CD4-positive, alpha-beta T cell treated with Interleukin-2 at 100 ng/mL for 4 hours (primary cell): ENCODE results near the gene PSMD13.

ENCODE experiments used
- DNase-seq: peaks from one replicate; pipeline ENCODE4 v3.0.0-alpha.2; 2020; ENCODE audit warnings: low spot score

The PSMD13 gene

DNA sequence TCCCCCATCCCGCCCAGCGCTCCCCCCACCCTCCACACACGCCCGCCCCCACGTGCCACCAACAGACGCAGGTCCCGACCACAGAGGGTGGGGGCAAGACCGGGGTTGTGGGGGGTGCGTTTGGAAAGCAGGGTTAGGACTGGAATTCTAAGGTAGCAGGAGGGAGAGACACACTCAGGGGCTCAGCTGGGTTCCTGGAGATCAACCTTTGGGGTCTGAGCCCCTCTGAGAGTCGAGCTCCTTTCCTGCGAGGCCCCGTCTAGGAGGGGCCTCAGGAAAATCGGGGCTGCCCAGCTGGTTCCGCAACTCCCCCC is 52.6 kb downstream of the PSMD13 start:
- DNase-seq, result no peak

DNA sequence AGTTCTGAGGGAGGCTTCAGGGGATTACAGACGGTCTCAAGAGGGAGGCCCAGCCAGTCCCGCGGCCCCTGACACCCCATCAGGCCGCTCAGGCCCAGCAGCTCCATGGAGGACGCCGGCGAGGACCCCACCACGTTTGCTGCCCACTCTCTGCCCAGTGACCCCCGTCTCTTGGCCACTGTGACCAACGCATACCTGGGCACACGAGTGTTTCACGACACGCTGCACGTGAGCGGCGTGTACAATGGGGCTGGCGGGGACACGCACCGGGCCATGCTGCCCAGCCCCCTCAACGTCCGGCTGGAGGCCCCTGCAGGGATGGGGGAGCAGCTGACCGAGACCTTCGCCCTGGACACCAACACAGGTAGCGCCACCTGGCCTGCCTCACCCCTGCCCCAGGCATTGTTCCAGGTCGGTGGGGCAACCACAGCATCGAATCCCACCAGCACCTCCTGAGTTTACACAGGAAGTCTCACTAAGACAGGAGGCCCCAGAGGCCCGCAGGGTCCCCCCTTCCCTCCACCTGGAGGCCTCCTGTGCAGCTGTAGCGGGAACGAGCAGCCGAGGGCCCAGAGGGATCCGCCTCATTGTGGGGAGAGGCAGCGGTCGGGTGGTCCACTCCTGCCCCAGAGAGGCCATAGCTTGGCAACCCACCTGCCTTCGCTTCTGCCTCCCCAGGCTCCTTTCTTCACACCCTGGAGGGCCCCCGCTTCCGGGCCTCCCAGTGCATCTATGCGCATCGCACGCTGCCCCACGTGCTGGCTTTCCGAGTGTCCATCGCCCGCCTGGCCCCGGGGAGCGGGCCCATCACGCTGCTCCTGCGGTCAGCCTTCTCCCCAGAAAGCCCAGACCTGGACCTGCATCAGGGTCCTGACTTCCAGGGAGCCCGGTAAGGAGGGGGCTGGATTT is 53.2 kb downstream of the PSMD13 start:
- no peak for DNase-seq

DNA sequence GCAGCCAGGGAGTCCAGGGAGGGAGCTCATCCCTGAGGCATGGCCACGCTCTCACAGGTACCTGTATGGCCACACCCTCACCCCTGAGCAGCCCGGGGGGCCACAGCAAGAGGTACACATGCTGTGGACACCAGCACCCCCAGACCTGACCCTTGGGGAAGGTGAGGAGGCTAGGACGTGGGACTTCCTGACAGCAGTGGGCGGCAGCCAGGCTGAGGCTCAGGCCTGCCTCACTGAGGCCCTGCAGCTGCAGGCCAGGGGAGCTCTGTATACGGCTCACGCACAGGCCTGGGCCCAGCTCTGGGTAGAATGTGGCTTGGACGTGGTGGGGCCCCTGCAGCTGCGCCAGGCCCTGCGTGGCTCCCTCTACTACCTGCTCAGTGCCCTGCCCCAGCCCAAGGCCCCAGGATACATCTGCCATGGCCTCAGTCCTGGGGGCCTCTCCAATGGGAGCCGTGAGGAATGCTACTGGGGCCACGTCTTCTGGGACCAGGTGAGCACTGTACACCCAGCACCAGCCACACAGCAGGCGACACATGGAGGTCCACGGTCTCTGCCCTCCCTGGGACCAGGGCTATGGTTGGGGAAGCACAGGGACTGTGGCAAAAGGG is 54.0 kb downstream of the PSMD13 start:
- no peak for DNase-seq

DNA sequence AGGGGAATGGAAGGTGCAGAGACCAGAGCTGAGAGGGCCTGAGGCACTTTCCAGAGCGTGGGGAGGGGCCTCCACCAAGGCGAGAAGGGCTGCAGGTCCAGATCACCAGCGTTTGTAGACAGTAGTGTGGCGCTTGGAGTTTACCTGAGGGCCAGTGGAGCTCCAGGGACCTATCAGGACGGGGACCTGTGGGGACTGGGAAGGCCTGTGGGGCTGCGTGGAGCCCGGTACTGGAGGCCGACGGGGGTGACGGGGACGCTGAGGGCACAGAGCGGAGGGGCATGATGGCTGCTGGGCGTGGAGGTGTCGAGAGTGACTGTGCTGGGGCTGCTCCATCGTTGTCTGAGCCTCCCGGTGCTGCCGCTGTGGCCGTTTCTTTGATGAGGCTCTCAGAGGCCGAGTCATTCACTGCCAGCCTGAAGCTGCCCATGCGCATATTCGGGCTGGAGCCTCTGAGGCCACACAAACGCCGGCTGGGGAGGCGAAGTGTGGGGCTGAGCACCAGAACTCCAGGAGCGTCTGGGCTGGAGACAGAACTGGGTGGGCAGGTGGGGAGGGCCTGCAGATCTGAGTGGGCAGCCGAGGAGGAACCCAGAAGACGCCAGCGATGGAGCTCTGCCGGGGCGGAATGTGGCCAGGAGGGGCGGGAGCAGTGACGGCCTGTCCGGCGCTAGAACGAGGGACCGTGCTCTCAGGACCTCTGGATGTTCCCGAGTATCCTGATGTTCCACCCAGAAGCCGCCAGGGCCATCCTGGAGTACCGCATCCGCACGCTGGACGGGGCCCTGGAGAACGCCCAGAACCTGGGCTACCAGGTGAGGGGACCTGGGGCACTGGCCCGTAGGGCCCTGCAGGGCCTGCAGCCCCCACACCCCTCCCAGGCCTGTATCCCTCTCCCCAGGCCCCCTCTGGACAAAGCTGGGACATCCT is 54.8 kb downstream of the PSMD13 start:
- no peak for DNase-seq

DNA sequence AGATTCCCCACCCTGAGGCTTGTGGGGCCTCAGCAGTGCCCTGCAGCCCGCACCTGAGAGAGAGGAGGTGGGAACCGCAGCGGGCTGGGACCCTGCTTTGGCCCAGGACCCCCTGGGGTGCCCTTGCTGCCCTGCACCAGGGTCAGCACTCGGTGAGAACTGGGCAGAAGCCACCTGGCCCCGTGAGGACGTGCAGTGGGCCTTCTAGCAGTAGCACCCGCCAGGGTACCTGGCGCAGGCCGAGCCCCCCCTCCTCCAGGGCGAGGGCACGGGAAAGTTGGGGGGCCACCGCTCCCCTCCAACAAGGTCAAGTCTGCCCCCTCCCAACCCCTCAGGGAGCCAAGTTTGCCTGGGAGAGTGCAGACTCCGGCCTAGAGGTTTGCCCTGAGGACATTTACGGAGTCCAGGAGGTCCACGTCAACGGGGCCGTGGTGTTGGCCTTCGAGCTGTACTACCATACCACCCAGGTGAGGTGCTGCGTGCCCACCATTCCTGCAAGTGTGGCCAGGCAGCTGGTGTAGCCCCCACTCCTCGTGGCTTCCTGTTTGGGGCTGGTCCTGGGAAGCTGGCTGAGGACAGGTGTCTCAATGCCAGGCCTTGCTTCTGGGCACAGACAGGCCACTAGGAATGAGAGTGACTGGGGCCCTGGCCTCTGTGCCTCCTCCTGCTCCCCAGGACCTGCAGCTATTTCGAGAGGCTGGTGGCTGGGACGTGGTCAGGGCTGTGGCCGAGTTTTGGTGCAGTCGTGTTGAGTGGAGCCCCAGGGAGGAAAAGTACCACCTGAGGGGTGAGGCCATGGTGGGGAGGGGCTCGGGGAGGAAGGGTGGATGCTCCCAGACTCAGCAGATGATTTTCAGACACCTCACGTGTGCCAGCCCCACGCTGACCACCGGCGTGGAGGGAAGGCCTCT is 55.7 kb downstream of the PSMD13 start:
- no peak for DNase-seq

DNA sequence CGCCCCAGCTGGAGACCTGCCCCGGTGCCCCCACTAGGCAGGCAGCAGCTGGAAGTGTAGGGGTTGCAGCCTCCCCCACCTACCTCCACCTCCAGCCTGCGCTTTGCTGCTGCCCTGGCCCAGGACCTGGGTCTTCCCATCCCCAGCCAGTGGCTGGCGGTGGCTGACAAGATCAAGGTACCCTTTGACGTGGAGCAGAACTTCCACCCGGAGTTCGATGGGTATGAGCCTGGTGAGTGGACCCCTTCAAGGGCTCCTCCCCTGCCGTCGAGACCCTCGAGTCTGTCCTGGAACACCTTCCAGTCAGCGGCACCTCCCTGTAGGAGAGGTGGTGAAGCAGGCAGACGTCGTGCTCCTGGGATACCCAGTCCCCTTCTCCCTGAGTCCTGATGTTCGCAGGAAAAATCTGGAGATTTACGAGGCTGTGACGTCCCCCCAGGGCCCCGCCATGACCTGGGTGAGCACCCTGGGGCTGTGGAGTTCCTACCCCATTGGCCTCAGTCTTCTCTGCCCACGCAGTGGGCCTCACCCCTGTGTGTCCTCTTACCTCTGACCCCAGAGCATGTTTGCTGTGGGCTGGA is 56.6 kb downstream of the PSMD13 start:
- no peak for DNase-seq

DNA sequence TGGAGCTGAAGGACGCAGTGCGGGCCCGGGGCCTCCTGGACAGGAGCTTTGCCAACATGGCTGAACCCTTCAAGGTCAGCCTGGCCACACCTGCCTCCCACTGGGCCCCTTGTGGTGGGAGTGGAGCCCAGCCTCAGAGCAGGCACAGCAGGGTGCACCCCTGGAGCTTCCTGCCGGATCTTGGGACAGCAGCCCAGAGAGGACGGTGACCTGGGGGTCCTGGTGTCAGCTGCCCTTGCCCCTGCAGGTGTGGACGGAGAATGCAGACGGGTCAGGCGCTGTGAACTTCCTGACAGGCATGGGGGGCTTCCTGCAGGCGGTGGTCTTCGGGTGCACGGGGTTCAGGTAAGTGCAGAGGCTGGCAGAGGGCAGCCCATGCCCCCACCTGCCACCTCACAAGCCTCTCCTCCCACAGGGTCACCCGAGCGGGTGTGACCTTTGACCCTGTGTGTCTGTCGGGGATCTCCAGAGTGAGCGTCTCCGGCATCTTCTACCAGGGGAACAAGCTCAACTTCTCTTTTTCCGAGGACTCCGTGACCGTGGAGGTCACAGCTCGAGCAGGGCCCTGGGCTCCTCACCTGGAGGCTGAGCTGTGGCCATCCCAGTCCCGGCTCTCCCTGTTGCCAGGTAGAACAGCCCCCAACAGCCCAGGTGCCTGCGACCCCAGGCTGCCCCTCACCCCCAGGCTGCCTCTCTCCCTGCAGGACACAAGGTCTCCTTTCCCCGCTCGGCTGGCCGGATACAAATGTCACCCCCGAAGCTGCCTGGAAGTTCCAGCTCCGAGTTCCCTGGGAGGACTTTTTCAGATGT is 57.3 kb downstream of the PSMD13 start:
- DNase-seq, result no peak

DNA sequence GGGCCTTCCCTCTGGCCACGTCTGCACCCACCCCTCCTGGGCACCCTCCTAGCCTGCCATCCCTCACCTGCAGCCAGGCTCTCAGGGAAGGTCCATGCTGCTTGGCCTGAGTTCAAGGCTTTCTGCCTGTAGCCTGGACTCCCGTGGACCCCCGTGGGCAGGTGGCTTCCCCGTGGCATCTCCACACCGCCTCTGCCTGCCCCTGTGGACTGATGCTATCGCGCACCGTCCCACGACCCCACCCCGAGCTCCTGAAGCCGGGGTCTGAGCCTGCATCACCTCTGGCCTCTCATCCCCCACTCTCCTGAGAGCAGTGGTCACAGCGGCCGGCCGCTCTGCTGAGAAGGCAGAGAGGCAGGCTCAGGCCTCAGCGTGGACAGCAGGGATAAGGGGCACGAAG is 58.0 kb downstream of the PSMD13 start:
- no peak for DNase-seq

DNA sequence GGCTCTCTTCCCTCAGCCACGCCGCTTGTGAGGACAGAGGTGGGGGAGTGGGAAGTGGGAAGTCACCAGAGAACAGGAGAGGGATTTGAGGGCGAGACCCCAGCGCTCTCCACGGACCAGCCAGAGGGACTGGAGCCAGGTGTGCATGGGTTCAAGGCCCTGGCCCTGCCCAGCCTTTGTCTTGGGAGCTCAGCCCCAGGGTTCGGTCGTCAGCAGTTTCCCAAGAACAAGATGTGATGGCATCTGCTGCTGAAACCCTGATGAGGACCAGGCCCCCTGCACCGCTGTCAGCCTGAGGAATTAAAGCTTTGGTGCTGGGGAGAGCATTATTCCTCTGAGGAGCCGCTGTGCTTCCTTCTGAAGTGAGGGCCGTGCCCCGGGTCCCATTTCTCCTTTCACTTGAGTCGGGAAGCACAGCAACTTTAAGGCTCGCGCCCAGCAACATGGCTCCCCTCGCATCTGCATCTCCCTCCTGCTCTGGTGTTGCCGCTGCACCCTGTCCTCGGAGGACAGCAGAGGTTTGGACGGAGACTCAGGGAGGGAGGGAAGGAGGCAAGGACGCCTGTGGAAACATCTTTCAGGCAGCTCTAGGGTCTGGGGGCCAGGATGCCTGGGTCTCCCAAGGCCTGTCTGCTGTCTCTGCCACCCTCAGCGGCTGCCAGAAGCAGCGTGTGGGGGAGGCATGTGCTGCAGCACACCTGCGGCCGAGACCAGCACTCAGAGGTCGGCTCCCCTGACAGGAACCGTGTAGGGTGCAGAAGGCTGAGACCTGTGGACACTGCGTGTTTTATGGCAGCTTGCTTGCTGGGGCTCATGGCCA is 58.8 kb downstream of the PSMD13 start:
- no peak for DNase-seq

DNA sequence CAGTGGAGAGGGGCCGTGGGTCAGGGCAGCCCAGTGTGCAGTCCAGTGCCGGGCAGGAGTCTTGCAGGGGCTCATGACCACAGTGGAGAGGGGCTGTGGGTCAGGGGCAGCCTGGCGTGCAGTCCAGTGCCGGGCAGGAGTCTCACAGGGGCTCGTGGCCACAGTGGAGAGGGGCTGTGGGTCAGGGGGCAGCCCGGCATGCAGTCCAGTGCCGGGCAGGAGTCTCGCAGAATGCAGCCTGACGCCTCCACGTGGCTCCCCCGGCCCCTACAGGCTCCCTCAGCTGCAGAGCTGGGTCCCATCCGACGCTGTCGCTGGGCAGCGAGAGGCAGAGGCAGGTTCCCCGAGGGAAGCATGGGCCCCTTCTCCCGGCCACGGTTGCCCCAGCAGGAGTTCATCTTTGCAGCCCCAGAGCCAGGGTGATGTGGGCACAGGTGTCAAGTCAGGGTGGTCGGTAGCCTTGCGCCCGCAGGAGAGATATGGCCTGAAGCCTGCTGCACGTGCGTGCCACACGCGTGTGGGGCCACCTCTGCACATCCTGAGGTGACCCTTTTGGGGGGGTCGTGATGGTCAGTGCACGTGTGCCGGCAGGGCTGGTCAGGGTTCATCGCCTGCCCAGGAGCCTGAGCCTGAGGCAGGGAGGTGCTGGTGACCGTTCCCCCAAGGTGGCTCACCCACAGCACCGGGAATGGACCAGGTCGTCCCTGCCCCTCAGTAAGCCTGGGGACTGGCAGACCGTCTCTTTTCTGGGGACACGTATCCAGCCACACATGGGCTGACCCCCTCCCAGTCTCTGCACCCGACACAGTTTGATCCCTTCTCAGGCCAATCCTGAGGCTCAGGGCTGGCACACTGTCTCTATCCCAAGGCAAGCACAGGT is 59.6 kb downstream of the PSMD13 start:
- DNase-seq, result no peak

DNA sequence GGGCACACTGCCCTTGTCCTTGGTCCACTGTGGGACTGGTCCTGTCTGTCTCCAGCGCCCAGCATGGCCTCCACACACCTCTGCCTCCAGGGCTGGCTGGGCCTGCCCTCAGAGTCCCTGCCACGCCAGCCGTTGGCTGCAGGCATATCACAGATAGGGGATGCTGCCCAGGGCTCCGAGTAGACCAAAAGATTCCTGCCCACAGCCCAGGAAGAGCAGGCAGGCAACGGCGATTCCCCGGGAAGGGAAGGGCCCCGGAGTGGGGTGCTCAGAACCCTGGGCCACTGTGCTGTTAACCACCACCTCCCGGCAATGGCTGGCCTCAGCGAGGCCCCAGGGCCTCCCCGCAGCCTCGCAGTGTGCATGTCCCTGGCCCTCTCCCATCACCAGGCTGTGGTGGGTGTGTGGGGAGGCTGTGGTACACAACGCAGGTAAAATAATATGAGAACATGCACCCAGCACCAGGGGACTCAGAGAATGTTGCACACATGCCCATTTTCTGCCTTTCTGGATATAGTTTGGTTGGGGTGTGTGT is 60.3 kb downstream of the PSMD13 start:
- no peak for DNase-seq

DNA sequence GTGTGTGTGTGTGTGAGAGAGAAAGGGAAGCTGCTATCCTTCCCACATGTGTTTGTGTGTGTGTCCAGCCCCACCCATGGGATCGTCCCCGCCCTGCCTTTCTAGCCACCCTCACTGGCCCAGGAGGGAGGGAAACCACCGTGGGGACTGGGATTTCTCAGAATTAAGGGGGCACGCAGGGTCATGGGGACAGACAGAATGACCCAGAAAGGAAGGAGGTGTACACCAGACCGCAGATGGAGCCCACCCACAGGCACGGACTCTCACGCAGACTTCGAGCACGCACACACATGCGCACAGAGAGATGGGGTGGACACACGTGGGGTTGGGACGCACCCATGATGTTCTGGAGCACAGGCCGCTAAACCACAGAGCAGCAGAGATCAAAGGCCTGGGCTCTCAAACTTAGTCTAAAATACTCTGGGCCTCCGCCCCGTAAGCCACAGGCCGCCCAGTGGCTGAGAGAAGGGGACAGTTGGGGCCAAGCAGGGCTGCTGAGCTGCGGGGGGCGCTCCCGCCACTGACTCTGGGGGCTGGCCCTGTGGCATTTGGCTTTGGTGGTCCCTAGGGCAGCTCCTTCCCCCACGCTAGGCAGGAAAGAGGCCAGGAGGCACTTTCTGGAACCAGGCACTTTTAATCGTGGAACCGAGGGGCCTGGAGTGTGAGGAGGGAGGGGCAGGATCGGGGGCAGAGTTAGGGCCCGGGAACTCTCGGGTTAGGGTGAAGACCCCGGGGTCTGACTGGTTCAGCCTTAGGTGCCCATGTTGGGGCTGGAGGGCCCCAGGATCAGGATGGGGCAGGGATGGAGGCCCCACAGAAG is 61.0 kb downstream of the PSMD13 start:
- no peak for DNase-seq

DNA sequence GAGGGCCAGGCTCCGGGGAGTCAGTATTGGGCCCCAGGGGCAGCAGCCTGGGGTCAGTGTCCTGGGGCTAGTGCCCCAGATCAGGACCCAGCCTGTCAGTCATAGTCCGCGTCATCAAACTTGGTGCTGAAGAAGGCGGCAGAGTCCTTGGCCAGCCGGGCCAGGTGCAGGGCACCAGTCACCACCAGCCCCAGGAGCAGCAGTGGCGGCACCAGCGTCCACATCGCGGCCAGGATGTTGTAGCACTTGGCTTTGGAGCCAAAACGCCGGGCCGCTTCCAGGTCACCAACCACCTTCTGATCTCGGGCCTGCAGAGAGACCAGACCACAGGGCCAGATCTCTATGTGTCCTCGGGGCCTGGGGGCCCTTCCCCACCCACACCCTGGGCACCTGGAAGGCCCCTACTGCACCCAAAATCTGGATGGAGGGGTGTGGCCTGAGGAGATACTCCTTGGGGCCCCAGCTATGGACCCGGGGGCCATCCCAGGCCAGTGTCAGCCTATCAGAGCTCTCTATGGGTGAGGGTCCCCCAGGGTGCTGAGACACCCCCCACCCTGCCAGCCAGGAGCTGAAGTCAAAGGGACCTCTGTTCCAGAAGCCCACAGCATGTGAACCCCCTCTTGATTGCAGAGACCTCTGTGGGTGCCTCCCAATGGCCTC is 61.8 kb downstream of the PSMD13 start:
- no peak for DNase-seq

DNA sequence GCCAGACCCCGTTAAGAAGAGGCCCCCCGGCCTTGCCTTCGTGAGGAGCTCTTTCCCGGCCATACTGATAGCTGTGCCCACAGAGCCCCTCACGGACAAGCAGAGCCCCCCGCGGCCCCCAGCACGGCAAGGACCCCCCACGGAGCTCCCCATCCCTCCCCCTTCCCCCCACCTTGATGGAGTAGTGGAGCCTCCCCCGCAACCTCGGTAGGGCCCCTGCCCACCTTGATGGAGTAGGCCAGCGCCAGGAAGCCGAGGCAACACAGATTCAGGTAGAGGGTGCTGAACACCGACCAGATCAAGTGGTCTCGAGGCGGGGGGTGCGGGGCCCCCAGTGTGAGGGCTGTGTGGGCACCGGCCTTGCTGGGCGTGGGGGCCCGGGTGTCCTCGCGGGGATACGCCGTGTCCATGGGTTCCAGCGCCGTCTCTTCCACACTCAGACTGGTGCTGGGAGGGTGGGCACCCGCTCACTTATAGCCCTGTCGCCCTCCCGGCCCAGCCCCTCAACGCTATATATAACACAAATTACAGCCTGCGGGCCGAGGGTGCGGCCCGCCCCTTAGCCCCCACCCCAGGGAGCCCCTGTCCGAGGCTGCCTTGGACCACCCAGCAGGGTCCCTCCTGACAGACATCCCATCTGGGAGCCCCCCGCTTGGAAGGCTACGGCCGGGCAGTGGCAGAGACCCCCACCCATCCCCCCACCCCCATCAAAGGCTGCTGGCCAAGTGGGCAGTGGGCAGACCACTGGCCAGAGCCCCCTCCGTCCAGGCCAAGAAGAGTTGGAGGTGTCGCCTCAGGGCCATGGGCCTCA is 62.5 kb downstream of the PSMD13 start, which contains the start of gene IFITM5:
IFITM5 (minus strand) TSS at position 446 of the 811 bp plus-strand sequence; CDS start at position 410, 36 bp downstream.
- DNase-seq, result no peak

DNA sequence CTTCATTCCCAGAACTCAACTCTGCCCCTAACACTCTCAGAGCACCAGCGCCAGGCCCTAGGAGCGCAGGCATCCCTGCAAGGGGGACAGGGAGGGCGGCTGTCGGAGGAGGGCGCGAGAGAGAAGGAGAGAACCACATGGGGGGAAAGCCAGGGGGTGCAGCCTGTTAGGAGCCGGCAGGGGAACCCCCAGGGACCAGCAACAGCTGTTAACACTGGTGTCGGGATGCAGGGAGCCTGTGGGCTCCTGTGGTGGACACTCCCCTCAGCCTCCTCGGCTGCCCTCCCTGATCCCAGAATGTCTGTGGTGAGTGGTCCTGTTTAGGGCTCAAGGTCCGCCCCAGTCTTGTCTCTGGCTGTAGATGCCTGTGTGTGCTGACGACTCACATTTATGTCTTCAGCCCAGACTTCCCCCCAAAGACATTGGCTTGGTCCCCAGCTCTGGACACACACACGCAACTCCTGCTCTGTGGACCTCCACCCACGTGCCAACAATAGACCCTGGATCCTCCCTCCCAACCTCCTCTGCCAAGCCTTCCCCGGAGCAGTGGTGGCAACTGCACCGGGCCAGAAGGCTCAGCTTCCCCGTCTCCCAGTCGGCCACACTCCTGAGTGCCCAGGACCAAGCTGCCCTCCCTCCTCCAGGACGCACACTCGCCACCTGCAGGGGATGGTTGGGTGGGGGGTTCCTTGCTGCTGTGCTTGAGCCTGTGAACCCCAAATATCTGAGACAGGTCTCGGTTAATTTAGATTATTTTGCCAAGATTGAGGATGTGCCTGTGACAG is 63.4 kb downstream of the PSMD13 start:
- no peak for DNase-seq
